Left ventricle myocardium inferior (tissue), 1 donor: ENCODE measurements around the gene SMPDL3A. TPM values are rescaled to one million over a fixed set of nuclear protein-coding genes. Genes with fewer than 3 reads are reported as not detected.
"Not testable (repeated sequence)": the region's sequence is repeated elsewhere in the genome, so short reads cannot be mapped to it uniquely, and the experiment has no call there.

ENCODE experiments used
- DNase-seq: peaks from one replicate; pipeline ENCODE4 v3.0.0-alpha.2; 2020
- H3K27ac ChIP-seq: fragments of 200-600 bp; replicated peaks from 2 replicates; pipeline ENCODE4 v1.8.0; 2021
- H3K27me3 ChIP-seq: fragments of 200-600 bp; 2 replicates; pipeline ENCODE4 v1.8.0; 2021; ENCODE audit warnings: low read depth
- H3K36me3 ChIP-seq: fragments of 200-600 bp; 2 replicates; pipeline ENCODE4 v1.8.0; 2021
- H3K4me1 ChIP-seq: fragments of 200-600 bp; 2 replicates; pipeline ENCODE4 v1.8.0; 2021
- H3K4me3 ChIP-seq: fragments of 200-600 bp; 2 replicates; pipeline ENCODE4 v1.8.0; 2021; ENCODE audit warnings: mild to moderate bottlenecking, moderate library complexity
- H3K9me3 ChIP-seq: fragments of 200-600 bp; replicated peaks from 2 replicates; pipeline ENCODE4 v1.8.0; 2021
- CTCF ChIP-seq: fragments of 200-600 bp; IDR thresholded peaks from 2 replicates; pipeline ENCODE4 v1.8.0; 2021; ENCODE audit warnings: antibody characterized with exemption, mild to moderate bottlenecking, borderline replicate concordance
- intact Hi-C: fragments of 100-400 bp; cut with micrococcal nuclease; formaldehyde crosslinking; loops from one replicate; pipeline ENCODE4 v1.11.0; 2022
- long read RNA-seq: library from polyadenylated mRNA; unstranded; transcript quantifications from one replicate; pipeline ENCODE4 v2.0.0, GENCODE V29; 2021
- total RNA-seq: library from RNA; stranded (reverse); fragmentation: NEBNext Ultra II Directional; extraction: Animal tissue kit (Norgen Biotek cat#: 25700); gene quantifications from one replicate; pipeline ENCODE4 v1.2.1, GENCODE V29; 2021
- donor health status: DM: no; HTN: yes; CAD: no; lungs with severe emphysema.

Gene SMPDL3A, protein sequence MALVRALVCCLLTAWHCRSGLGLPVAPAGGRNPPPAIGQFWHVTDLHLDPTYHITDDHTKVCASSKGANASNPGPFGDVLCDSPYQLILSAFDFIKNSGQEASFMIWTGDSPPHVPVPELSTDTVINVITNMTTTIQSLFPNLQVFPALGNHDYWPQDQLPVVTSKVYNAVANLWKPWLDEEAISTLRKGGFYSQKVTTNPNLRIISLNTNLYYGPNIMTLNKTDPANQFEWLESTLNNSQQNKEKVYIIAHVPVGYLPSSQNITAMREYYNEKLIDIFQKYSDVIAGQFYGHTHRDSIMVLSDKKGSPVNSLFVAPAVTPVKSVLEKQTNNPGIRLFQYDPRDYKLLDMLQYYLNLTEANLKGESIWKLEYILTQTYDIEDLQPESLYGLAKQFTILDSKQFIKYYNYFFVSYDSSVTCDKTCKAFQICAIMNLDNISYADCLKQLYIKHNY
- 3.8 TPM for total RNA-seq
- long read RNA-seq, partial matches to known transcripts = 0 of 10 reads
- long read RNA-seq, other reads (novel, unspliced or antisense) = 8 of 10 reads

GRCh38 chr6:122789182-122790027 is at the start of gene SMPDL3A:
Gene SMPDL3A, plus strand, starts transcription at chr6:122789258. Its CDS starts 89 bp downstream, at chr6:122789347.
- peak; percentile 70 for DNase-seq
- peaks cover 30% of the 10 kb centered on the region for H3K4me1 ChIP-seq
- no peaks in the 10 kb centered on the region for H3K27me3 ChIP-seq
- intact Hi-C loops = no loop called here
- H3K4me3 ChIP-seq = peak within 1 kb of the TSS; percentile 86
- H3K36me3 ChIP-seq = no peaks in the 10 kb centered on the region
- H3K27ac ChIP-seq = peak within 1 kb of the TSS; percentile 96
- H3K9me3 ChIP-seq = no peaks in the 10 kb centered on the region
- TF ChIP-seq CTCF = peak; percentile 54

DNA sequence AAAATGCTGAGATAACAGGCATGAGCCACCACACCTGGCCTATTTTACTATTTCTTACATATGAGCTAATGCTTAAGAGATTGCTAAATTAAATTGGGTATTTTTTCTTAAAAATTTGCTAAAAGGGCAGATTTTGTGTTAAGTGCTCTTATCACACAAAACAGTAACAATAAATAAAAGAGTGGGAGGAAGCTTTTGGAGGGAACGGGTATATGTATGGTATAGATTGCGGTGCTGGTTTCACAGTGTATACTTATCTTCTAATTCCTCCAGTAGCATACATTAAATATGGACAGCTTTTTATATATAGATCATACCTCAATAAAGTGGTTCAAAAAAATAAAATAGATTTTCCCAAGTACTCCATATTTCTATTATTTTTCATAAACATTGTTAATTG is 49.0 kb upstream of the SMPDL3A start:
- Histone ChIP-seq H3K4me1 (no peaks in the 10 kb centered on the region), H3K27me3 (peaks cover 18% of the 10 kb centered on the region), H3K36me3 (no peaks in the 10 kb centered on the region), H3K27ac (no peak overlapping the region), H3K9me3 (no peaks in the 10 kb centered on the region), H3K4me3 (no peak overlapping the region)
- intact Hi-C loops = no loop called here
- no peak for TF ChIP-seq CTCF
- no peak for DNase-seq

DNA sequence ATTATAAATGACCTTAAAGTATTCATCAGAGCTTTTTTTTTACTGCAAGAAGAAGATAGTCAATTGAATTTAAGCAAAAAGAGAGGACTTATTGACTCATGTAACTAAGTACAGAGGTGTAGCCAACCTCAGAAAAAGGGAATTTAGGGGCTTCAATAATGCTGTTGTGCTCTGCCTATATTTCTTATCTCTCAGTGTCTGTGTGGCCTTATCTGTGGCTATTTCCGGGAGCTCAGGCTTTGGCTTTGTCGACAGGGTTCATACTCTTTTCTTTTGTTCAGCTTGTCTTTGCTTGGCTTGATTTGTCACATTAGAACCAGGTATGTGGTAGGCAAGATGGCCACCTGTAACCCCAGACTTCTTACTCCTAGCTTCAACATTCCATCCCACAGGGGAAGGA is 48.1 kb upstream of the SMPDL3A start:
- no peaks in the 10 kb centered on the region for H3K4me1 ChIP-seq
- H3K27ac ChIP-seq = no peak overlapping the region
- H3K36me3 ChIP-seq = no peaks in the 10 kb centered on the region
- intact Hi-C loops = no loop called here
- H3K9me3 ChIP-seq = no peaks in the 10 kb centered on the region
- peaks cover 21% of the 10 kb centered on the region for H3K27me3 ChIP-seq
- no peak for TF ChIP-seq CTCF
- H3K4me3 ChIP-seq = no peak overlapping the region
- DNase-seq = no peak

DNA sequence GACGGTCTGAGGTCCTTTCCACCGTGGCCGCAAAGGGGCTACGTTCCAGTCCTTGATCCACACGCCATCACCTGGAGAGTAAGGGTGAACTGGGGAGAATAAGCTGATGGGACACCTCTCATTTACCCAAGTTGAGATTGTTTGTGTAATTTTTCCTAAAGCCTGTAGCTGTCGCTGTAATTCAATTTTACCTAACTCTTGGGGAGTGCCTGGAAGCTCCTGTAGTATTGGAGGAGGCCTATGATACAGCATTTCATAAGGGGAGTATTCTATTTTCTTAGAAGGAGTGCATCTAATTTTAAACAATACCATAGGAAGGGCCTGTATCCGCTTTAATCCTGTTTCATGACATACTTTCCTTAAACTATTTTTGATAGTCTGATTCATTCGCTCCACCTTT is 44.8 kb upstream of the SMPDL3A start:
- H3K27ac ChIP-seq, H3K4me3 ChIP-seq, H3K4me1 ChIP-seq, DNase-seq, H3K36me3 ChIP-seq, intact Hi-C loops, H3K9me3 ChIP-seq: not testable (repeated sequence)
- H3K27me3 ChIP-seq = peaks cover 23% of the 10 kb centered on the region
- TF ChIP-seq CTCF = peak; percentile 51

GRCh38 chr6:122744856-122745255 is 44.2 kb upstream of the SMPDL3A start:
- intact Hi-C loops = loop anchor here (5.0 kb wide), 1 partner anchor 92 kb away; no protein-coding TSS in a partner anchor

More at GRCh38 chr6:122744856-122745255, 44.2 kb upstream of the SMPDL3A start:
- not testable (repeated sequence) for H3K4me3 ChIP-seq, H3K4me1 ChIP-seq, H3K36me3 ChIP-seq, H3K27ac ChIP-seq, DNase-seq, H3K9me3 ChIP-seq
- H3K27me3 ChIP-seq = peaks cover 20% of the 10 kb centered on the region
